Astrocyte of the hippocampus (primary cell): Measurements from ENCODE around the gene CLEC4G.
"Not testable (repeated sequence)": the region's sequence is repeated elsewhere in the genome, so short reads cannot be mapped to it uniquely, and the experiment has no call there.

Experiments used
- DNase-seq: peaks from one replicate; pipeline ENCODE4 v3.0.0; 2011; ENCODE audit warnings: low read depth, low spot score

The CLEC4G gene

GRCh38 chr19:7732045-7732444 is at the start of gene CLEC4G:
CLEC4G (minus strand) TSS chr19:7732110; CDS start chr19:7732102, 8 bp downstream.
- DNase-seq = no peak

GRCh38 chr19:7781157-7781556 is 49.2 kb upstream of the CLEC4G start:
- DNase-seq = no peak

GRCh38 chr19:7779631-7780486 is 47.9 kb upstream of the CLEC4G start:
- no peak for DNase-seq

GRCh38 chr19:7778081-7778480 is 46.2 kb upstream of the CLEC4G start:
- no peak for DNase-seq

- DNase-seq = no peak
These were observed 43.9 kb upstream of the CLEC4G start for GRCh38 chr19:7775761-7776160.

GRCh38 chr19:7773841-7774240 is 41.9 kb upstream of the CLEC4G start:
- no peak for DNase-seq

GRCh38 chr19:7772752-7773291 is 40.9 kb upstream of the CLEC4G start:
- peak; percentile 64 for DNase-seq

- DNase-seq = no peak
These were observed 39.2 kb upstream of the CLEC4G start for GRCh38 chr19:7771072-7771471.

GRCh38 chr19:7769171-7769570 is 37.3 kb upstream of the CLEC4G start:
- no peak for DNase-seq

- DNase-seq = no peak
These were observed 35.6 kb upstream of the CLEC4G start for GRCh38 chr19:7767487-7767886.

GRCh38 chr19:7766535-7766934 is 34.6 kb upstream of the CLEC4G start:
- no peak for DNase-seq

GRCh38 chr19:7765043-7765442 is 33.1 kb upstream of the CLEC4G start:
- DNase-seq = not testable (repeated sequence)

GRCh38 chr19:7764157-7764556 is 32.2 kb upstream of the CLEC4G start:
- not testable (repeated sequence) for DNase-seq

GRCh38 chr19:7763696-7764095 is 31.8 kb upstream of the CLEC4G start:
- DNase-seq = no peak

- no peak for DNase-seq
These were observed 30.9 kb upstream of the CLEC4G start, which contains the start of gene CLEC4M for GRCh38 chr19:7762719-7763293. CLEC4M (plus strand) TSS chr19:7763243; CDS start chr19:7763267, 24 bp downstream.

- no peak for DNase-seq
These were observed 27.2 kb upstream of the CLEC4G start for GRCh38 chr19:7759156-7759555.

GRCh38 chr19:7757358-7757757 is 25.4 kb upstream of the CLEC4G start:
- no peak for DNase-seq

- no peak for DNase-seq
These were observed 24.3 kb upstream of the CLEC4G start for GRCh38 chr19:7756258-7756657.

- no peak for DNase-seq
These were observed 19.4 kb upstream of the CLEC4G start for GRCh38 chr19:7751157-7751783.

- DNase-seq = no peak
These were observed 16.8 kb upstream of the CLEC4G start for GRCh38 chr19:7748756-7749155.

GRCh38 chr19:7748171-7748570 is 16.3 kb upstream of the CLEC4G start:
- DNase-seq = no peak
